Activated CD4-positive, CD25-positive, alpha-beta regulatory T cell treated with anti-CD3 and anti-CD28 coated beads, Interleukin-2, amount 50 U/mL, for 72 hours (primary cell): ENCODE measurements around the gene ZNF865.
"Not testable (repeated sequence)": the region's sequence is repeated elsewhere in the genome, so short reads cannot be mapped to it uniquely, and the experiment has no call there.

Source experiments
- DNase-seq: peaks from one replicate; pipeline ENCODE4 v3.0.0; 2021

The ZNF865 gene

DNA sequence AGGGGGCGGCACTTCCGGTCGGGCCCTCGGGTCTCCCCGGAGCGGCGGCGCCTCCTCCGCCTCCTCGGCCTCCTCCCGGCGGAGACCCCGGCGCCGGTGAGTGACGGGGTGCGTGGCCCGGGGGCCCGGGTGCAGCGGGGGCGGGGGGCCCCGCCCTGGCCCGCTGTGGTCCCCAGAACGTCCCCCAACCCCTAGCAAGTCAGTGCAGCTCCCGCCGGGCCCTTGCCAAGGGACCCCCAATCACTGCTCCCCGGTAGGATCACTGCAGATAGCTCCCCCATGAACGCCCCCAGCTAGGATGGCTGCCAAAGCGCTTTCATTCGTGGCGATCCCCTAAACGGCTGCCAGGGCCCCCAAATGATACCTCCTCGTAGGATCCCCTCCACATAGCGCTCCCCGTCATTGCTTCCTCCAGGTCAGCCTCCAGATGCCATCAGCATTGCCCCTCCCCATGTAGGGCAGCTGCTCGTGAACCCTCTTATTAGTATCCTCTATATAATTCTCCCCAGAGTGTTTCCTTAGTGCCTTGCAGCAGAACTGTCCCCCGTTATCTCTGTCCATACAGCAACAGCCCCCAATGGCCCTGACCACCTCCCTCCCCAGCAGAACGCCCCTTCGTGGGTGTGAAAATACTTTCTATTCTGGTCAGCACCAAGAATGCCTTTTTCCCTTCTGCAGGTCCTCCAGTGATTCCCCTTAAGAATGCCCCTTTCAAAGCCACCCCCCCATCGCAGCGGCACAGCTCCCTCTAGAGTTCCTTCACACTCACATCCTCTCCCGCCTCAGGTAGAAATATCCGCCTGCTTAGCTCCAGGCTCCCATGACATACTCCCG is at the start of gene ZNF865:
Gene ZNF865 (plus strand): TSS at position 11 of the 834 bp plus-strand sequence. CDS start 7,972 bp downstream, outside the sequence.
- peak; percentile 56 for DNase-seq

GRCh38 chr19:55559684-55560083 is 45.8 kb upstream of the ZNF865 start:
- no peak for DNase-seq

DNA sequence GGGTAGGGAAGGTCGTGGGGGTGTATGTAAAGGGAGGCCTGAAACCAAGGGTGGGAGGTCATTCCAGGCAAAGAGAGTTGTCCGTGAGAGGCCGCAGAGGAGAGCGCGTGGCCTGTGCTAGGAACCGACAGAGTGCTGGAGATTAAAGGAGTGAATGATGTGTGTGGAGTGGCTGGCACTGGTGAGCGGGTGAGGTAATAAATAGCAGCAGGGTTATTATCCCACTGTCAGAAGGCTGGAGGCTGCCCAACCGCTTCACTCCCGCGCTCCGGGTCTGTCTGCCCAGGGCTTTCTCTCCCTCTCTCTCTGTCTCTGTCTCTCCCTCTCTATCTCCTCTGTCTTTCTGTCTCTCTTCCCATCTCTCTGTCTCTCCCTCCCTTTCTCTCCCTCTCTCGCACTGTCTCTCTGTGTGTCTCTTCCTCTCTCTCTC is 42.2 kb upstream of the ZNF865 start:
- no peak for DNase-seq

- no peak for DNase-seq
Observed at GRCh38 chr19:55566823-55567222, 38.6 kb upstream of the ZNF865 start.

GRCh38 chr19:55567708-55568328 is 37.6 kb upstream of the ZNF865 start:
- no peak for DNase-seq

DNA sequence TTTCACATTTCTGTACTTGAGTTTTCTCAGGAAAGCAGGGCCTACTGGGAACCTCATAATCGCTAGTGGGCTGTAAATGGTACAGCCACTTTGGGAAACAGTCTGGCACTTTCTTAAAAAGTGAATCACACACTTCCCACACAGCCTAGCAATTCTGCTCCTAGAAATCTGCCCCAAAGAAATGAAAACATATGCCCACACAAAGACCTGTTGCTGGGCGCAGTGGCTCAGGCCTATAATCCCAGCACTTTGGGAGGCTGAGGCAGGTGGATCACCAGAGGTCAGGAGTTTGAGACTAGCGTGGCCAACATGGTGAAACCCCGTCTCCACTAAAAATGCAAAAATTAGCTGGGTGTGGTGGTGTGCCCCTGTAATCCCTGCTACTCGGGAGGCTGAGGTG is 36.0 kb upstream of the ZNF865 start:
- not testable (repeated sequence) for DNase-seq

GRCh38 chr19:55573929-55574328 is 31.5 kb upstream of the ZNF865 start:
- DNase-seq, result not testable (repeated sequence)

DNA sequence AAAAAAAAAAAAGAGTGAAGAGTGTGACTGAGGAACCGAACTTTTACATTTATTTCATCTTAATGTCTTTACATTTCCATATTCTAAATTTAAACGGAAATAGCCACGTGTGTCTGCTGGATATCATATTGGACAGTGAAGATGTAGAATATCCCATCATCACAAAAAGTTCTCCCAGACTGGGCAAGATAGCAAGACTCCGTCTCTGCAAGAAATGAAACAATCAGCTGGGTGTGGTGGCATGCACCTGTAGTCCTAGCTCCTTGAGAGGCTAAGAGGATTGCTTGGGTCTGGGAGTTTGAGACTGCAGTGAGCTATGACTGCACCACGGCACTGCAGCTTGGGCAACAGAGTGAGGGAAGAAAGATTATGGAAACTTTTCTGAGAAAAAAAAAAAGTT is 28.7 kb upstream of the ZNF865 start:
- DNase-seq, result no peak

GRCh38 chr19:55578031-55578760 is 27.3 kb upstream of the ZNF865 start:
- DNase-seq, result no peak

DNA sequence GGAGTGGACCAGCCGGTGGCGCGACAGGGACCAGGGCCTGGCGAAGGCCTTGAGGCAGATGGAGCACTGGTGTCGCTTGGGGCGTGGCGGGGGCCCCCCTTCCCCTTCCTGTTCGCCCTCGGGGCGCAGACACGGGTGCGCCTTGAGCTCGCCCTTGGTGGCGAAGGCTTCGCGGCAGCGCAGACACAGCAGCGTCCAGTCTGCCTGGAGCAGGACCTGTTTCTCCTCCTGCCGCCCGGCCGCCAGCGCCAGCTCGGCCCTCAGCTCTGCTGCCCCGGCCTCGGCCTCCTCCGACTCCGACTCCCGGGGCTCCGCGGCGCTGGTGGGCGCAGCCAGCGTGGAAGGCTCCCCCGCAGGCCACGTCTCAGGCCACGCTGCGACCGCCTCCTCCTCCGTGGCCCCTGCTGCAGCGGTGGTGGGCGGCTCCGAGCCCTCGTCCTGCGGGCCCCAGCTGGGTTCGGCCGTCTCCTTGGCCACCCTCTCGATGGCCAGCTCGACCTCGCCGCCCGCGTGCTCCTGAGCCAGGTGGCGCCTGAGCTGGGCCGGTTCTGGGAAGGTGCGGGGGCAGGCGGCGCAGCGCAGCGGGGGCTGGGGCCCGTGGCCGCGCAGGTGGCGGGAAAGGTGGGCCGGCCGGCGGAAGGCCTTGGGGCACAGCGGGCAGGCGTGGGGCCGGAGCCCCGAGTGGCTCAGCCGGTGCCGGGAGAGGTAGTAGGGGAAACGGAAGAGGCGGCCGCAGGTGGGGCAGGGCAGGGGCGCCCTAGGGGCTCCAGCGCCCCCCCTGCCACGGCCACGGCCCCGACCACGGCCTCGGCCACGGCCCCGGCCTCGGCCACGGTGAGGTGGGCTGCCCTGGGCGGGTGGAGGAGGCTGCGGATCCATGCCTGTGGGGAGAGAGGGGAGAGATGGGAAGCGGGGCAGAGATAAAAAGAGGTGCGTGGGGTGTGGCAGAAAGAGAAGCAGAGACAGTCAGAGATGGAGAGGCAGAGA is 26.4 kb upstream of the ZNF865 start:
- DNase-seq, result no peak

GRCh38 chr19:55579766-55580621 is 25.5 kb upstream of the ZNF865 start:
- no peak for DNase-seq

- DNase-seq, result peak; percentile 70
Observed at GRCh38 chr19:55580628-55581144, 24.8 kb upstream of the ZNF865 start, which contains the start of gene ZNF579. Gene ZNF579, minus strand, starts transcription at chr19:55580848. Its CDS starts 1,209 bp downstream, at chr19:55579639.

- no peak for DNase-seq
Observed at GRCh38 chr19:55581145-55581822, 24.2 kb upstream of the ZNF865 start.

GRCh38 chr19:55581823-55582223 is 23.6 kb upstream of the ZNF865 start:
- no peak for DNase-seq

GRCh38 chr19:55582284-55582683 is 23.2 kb upstream of the ZNF865 start:
- DNase-seq, result not testable (repeated sequence)

DNA sequence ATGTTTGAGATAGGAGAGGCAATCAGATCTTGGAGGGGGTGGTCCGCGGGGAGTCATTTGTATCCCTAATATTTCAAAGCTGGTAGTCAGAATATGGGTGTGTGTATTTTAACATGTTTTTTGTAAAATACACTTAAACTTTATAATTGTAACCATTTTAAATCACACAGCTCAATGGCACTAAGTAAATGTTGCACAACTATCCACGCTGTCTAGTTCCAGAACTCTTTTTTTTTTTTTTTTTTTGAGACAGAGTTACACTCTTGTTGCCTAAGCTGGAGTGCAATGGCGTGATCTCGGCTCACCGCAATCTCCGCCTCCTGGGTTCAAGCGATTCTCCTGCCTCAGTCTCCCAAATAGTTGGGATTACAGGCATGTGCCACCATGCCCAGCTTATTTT is 21.6 kb upstream of the ZNF865 start:
- DNase-seq, result not testable (repeated sequence)

DNA sequence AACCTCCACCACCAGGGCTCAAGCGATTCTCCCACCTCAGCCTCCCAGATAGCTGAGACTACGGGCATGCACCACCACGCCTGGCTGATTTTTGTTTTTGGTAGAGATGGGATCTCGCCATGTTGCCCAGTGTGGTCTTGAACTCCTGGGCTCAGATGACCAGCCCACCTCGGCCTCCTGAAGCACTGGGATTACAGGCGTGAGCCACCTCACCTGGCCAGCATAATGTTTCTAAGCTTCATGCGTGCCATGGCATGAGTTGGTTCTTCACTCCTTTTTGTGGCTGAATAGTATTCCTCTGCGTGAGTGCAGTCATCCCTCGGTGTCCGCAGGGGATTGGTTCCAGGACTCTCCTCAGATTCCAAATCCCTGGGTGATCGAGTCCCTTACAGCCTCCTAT is 20.6 kb upstream of the ZNF865 start:
- DNase-seq, result no peak

DNA sequence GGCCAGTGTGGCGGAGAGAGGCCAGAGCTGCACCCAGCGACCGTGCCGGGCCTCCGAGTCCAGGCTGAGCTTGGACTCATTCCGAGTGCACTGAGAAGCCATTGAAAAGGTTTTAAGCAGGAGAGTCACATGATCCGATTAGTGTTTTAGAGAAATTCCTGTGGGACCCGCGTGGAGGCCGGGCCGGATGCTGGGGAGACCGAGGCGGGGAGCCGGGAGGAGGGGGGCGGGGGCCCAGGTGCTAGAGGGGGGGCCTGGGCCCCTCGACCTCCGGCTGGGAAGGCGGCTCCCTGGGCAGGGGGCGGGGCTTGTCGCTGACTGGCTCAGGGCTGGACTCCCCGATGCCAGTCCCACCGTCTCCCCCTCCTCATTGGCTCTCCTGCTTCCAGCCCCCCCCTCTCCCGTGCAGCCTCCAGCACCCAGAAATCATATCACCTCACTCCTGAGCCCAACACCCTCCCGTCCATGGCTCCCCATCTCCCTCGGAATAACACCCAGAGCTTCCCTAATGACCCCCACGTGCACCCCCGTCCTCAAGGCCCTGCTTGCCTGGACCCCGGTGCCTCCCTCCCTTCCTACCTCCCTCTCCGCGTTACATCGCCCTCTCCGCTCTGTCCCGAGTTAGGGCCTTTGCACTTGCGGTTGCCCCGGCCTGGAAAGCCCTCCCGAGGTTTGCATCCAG is 19.6 kb upstream of the ZNF865 start:
- DNase-seq, result no peak

DNA sequence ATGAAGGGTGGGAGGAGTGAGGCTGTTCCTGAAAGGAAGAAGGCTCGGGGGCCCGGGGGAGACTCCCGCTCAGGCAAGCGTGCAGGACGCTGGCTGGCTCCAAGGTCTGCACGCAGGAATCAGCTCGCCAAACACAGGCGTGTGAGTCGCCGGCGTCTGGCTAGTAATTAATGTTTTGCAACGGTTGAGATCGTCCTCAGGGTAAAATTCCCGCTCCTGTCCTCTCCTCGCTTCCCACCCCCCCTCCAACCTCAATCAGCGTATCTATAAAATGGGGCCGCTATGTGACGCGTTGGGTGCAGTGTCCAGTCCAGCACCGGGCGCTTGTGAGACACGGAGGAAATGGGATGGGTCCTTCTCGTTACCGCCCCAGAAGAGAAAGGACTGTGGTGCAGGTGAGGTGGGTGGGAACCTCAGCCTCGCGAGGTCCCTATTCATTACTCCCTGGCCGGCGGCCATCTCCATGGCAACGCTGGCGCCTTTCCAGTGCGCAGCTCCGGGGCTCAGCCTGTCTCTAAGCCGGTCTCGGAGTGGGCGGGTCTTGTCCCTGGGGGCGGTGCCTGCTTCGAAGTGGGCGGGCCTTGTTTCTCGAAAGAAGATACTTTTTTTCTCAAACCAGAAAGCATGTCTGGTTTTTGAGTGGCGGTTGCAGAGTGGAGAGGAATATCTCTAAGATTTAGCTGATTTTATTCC is 18.3 kb upstream of the ZNF865 start:
- DNase-seq, result peak; percentile 88
